ENCODE results near the gene TRIM46.
"Not testable (repeated sequence)": the region's sequence is repeated elsewhere in the genome, so short reads cannot be mapped to it uniquely, and the experiment has no call there.

The TRIM46 gene

GRCh38 chr1:155207806-155208540, 34.3 kb downstream of the TRIM46 start, which contains the start of gene THBS3:
THBS3 (minus strand) TSS chr1:155207897; CDS start chr1:155207876, 21 bp downstream.
- DNase-seq: peak; percentile 60

GRCh38 chr1:155208541-155209311, 35.1 kb downstream of the TRIM46 start, which contains the start of gene MTX1:
MTX1 (plus strand) TSS chr1:155208695; CDS start chr1:155208805, 110 bp downstream.
- peak; percentile 81 for DNase-seq

DNA sequence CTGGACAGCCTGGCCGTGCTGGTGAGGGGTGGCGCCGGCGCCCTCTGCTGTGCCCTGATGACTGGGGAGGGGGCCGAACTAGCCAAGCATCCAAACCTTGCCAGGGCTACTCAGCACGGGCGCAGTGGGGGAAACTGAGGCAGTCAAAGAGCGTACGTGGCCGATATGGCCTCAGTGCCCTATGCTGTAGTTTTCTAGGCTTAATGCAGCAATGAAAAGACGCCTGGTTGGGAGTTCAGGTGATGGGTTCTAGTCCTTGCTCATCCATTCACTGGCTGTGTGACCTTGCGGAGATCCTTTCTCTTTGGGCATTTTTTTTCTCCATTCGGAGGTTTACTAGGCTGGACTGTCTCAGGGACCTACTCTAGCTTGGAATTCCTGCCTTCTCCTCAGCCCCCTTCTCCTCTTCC, 35.7 kb downstream of the TRIM46 start:
- DNase-seq: no peak

GRCh38 chr1:155210314-155211104, 36.9 kb downstream of the TRIM46 start:
- DNase-seq: no peak

GRCh38 chr1:155211381-155212050, 37.9 kb downstream of the TRIM46 start:
- not testable (repeated sequence) for DNase-seq

DNA sequence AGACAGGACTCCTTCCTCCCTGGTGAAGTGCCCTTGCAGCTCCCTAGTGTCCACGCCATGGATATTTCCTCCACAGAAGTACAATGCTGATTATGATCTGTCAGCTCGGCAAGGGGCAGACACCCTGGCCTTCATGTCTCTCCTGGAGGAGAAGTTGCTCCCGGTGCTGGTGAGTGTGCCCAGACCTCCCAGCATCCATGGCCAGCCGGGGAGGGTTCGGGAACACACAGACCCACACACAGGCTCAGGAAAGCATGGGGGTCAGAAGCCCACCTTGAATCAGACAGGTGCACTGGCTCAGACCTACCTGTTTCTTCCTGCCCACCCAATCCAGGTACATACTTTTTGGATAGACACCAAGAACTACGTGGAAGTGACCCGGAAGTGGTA, 38.4 kb downstream of the TRIM46 start:
- not testable (repeated sequence) for DNase-seq

DNA sequence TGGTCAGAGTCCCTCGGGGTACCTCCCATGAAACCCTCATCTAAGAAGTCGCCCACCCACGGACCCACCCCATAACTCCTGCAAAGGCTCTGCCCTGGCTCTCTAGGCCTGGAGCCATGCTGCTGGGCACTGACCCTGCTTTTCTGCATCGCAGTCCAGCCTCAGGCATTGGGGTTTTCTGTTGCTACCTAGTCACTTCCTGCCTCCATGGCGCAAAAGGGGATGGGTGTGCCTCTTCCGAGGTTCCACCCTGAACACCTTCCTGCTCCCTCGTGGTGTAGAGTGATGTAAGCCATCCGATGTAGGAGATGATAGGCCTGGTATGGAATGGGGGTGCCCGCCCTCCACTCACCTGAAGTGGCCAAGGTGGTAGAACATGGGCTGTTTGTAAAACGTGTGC, 41.1 kb downstream of the TRIM46 start:
- not testable (repeated sequence) for DNase-seq

GRCh38 chr1:155218854-155219591, 45.4 kb downstream of the TRIM46 start:
- DNase-seq: peak; percentile 6

DNA sequence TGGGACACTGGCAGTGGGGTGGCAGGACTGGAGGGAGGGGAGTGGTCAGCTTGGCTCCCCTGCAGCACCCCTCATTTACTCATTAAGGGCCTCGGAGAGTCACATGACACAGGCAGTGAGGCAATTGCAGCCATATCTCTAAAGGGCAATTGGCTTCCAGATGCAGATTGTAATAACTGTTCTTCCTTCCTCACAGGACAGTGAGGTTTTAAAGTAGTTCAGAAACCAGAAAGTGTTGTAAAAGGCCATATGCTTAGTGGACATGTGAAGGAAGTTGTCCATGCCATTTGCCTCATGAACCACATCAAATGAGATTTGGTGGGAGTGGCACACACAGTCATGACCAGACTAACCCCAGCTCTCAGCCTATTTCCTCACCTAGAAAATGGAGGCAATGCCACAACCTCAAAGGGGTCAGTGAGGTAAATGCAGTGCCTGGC, 46.0 kb downstream of the TRIM46 start:
- no peak for DNase-seq

DNA sequence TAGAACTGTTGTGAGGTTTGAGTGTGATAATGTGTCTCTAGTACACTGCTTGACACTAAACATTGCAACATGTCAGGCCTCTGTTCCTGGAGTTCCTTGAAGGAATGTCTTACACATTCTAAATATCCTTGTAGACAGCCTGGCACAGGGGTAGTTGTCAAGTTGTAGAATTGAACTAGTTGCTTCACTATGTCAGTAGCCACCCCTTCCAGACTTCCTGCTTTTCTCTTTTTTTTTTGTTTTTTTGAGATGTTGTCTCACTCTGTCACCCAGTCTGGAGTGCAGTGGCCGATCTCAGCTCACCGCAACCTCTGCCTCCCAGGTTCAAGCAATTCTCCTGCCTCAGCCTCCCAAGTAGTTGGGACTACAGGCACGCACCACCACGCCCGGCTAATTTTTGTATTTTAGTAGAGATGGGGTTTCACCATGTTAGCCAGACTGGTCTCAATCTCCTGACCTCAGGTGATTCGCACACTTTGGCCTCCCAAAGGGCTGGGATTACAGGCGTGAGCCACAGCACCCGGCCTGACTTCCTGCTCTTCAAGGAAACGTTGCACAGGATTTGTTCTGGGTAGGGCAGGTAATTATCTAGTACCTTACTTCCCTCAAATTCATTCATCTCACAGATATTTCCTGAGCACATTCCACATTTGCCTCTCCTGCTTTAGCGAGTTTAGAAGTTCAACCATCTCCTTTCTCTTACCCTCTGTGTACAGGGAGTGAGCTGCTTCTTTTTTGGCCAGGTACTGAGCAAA, 46.7 kb downstream of the TRIM46 start:
- not testable (repeated sequence) for DNase-seq

DNA sequence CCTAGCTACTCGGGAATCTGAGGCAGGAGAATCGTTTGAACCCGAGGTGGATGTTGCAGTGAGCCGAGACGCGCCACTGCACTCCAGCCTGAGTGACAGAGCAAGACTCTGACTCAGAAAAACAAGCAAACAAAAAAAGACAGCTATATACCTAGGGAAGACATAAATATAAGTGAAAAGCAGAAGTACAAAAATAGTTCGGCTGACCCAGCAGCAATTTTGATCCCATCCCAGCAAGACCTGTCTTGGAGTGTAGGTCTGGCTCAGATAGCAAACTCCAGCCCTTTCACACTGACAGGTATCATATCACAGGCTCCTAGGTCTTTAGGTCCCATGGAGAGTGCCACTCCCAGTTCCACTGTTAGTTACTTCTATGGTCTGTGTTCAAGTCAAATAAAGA, 49.4 kb downstream of the TRIM46 start:
- no peak for DNase-seq

DNA sequence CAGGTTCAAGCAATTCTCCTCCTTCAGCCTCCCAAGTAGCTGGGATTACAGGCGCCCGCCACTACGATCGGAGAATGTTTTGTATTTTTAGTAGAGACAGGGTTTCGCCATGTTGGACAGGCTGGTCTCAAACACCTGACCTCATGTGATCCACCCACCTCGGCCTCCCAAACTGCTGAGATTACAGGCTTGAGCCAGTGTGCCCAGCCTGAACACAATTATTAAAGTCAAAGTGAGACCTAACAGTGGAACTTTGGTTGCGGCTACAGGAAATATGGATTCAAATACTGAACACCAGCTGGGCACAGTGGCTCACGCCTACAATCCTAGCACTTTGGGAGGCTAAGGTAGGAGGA, 51.7 kb downstream of the TRIM46 start:
- not testable (repeated sequence) for DNase-seq

DNA sequence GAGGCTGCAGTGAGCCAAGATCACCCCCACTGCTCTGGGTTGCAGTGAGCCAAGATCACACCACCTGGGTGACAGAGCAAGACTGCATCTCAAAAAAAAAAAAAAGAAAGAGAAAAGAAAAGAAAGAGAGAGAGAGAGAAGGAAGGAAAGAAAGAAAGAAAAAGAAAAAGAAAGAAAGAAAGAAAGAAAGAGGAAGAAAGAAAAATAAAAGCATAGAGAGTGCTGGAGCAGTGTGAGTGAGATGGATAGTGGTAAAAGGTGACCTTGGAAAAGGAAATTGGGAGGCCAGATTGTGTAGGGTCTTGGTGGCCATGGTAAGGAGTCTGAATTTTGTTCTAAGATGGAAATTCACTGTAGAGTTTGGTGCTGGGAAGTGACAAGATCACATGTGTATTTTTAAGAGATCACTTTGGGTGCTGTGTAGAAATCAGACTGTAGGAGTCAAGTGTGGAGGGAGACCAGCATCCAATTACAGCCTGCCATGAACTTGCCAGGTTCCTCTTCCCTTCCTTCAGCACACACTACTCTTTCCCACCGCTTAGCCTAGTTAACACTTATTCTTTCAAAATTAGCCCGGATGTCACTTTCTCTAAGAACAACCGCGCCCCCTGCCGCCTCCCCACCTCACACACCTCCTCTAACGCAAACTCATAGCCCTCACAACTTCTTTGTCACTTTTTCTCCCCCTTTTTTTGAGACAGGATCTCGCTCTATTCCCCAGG, 52.7 kb downstream of the TRIM46 start:
- DNase-seq: peak; percentile 87

DNA sequence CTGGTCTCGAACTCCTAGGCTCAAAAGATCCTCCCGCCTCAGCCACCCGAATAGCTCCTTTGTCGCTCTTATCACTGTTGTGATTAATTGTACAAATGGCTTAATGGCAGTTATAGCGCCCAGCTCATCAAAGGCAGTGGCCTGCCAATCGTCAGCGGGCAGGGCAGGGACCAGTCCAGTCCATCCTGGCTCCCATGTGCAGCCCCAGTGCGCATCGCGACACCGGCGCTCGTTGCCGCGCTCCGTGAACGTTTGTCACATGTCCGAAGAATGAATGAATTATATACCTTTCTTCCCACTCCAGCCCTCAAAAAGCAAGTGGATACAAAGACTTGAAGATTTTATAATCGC, 53.2 kb downstream of the TRIM46 start:
- peak; percentile 87 for DNase-seq

GRCh38 chr1:155227261-155228095, 53.8 kb downstream of the TRIM46 start:
- peak; percentile 100 for DNase-seq

- no peak for DNase-seq
Measured at GRCh38 chr1:155228096-155228427, 54.4 kb downstream of the TRIM46 start.

DNA sequence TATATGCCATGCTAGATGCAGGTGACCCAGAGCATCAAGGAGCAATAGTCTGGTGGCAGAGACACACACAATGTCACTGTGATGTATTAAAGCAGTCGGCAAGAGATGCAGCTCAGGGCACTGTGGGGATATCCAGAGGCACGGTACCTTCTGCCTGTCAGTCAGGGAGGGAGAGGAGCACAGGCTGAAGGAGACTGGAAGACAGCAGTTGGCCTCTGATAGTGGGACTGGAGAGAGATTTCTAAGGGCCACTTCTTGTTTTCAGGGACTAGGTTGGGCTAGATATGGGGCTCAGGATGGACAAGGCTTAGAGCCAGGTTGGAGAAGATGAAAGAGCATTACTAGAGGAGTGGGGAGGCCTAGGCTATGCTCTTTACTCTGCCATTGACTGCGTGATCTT, 57.7 kb downstream of the TRIM46 start:
- DNase-seq: not testable (repeated sequence)

- not testable (repeated sequence) for DNase-seq
Measured at GRCh38 chr1:155232001-155232978, 58.6 kb downstream of the TRIM46 start.
